Neuronal stem cell (in vitro differentiated cells): ENCODE data around the gene BCAS3.
"Not testable (repeated sequence)": the region's sequence is repeated elsewhere in the genome, so short reads cannot be mapped to it uniquely, and the experiment has no call there.

Source experiments
- DNase-seq: peaks from one replicate; pipeline ENCODE4 v3.0.0-alpha.2; 2013; ENCODE audit warnings: low spot score
- H2AFZ ChIP-seq: one replicate; pipeline ENCODE4 v1.6.1; 2013; ENCODE audit warnings: mild to moderate bottlenecking, low read length, inconsistent platforms
- H2AK5ac ChIP-seq: 2 replicates; pipeline ENCODE4 v1.6.1; 2013; ENCODE audit warnings: low read depth, mild to moderate bottlenecking, inconsistent platforms, low read length, moderate library complexity, mixed read lengths
- H2BK120ac ChIP-seq: 2 replicates; pipeline ENCODE4 v1.6.1; 2013; ENCODE audit warnings: low read depth, mild to moderate bottlenecking, inconsistent platforms, low read length, moderate library complexity, mixed read lengths
- H2BK12ac ChIP-seq: one replicate; pipeline ENCODE4 v1.6.1; 2013; ENCODE audit warnings: low read length, inconsistent platforms
- H2BK15ac ChIP-seq: 2 replicates; pipeline ENCODE4 v1.6.1; 2013; ENCODE audit warnings: mild to moderate bottlenecking, low read length, inconsistent platforms, mixed read lengths
- H2BK5ac ChIP-seq: one replicate; pipeline ENCODE4 v1.6.1; 2013; ENCODE audit warnings: inconsistent platforms, mild to moderate bottlenecking, low read length, moderate library complexity
- H3K14ac ChIP-seq: one replicate; pipeline ENCODE4 v1.6.1; 2013; ENCODE audit warnings: low read length, inconsistent platforms
- H3K18ac ChIP-seq: 2 replicates; pipeline ENCODE4 v1.6.1; 2013; ENCODE audit warnings: low read length, inconsistent platforms
- H3K23ac ChIP-seq: 2 replicates; pipeline ENCODE4 v1.6.1; 2013; ENCODE audit warnings: low read depth, mild to moderate bottlenecking, mixed read lengths, low read length, inconsistent platforms; ENCODE audit not compliant: poor library complexity
- H3K27ac ChIP-seq: replicated peaks from 3 replicates; pipeline ENCODE4 v1.5.1; 2013; ENCODE audit warnings: low read length, inconsistent platforms
- H3K27me3 ChIP-seq, 3 experiments: 2 replicates each; pipeline ENCODE4 v1.6.1; 2013; ENCODE audit warnings: low read length in 3 of 3, mild to moderate bottlenecking in 2 of 3, inconsistent platforms in 1 of 3, low read depth in 1 of 3, mixed read lengths in 1 of 3, moderate library complexity in 1 of 3; ENCODE audit not compliant: control insufficient read depth in 3 of 3, insufficient read depth in 3 of 3
- H3K36me3 ChIP-seq, 2 donors: replicated peaks in 1 of 2; 2 replicates each; pipeline ENCODE4 v1.6.1; 2013; ENCODE audit warnings: low read length in 2 of 2; ENCODE audit not compliant: control insufficient read depth in 2 of 2, insufficient read depth in 2 of 2
- H3K4ac ChIP-seq: 2 replicates; pipeline ENCODE4 v1.6.1; 2013; ENCODE audit warnings: inconsistent platforms, mild to moderate bottlenecking, low read length, moderate library complexity
- H3K4me1 ChIP-seq, 2 donors: 1 replicate in 1 of 2; 2 replicates in 1 of 2; pipeline ENCODE4 v1.6.1; 2013; ENCODE audit warnings: low read length in 2 of 2, low read depth in 1 of 2; ENCODE audit not compliant: control insufficient read depth in 2 of 2, insufficient read depth in 1 of 2
- H3K4me2 ChIP-seq: one replicate; pipeline ENCODE4 v1.6.1; 2013; ENCODE audit warnings: mild to moderate bottlenecking, low read length, inconsistent platforms; ENCODE audit not compliant: insufficient read depth, poor library complexity, severe bottlenecking
- H3K4me3 ChIP-seq, 2 donors: 2 replicates each; pipeline ENCODE4 v1.5.1; 2013; ENCODE audit warnings: low read length in 2 of 2, mild to moderate bottlenecking in 2 of 2, inconsistent platforms in 1 of 2, moderate library complexity in 1 of 2
- H3K79me1 ChIP-seq: one replicate; pipeline ENCODE4 v1.6.1; 2013; ENCODE audit warnings: low read depth, mild to moderate bottlenecking, inconsistent platforms, low read length, moderate library complexity
- H3K9ac ChIP-seq: one replicate; pipeline ENCODE4 v1.6.1; 2013; ENCODE audit warnings: mild to moderate bottlenecking, low read depth, low read length, inconsistent platforms; ENCODE audit not compliant: poor library complexity
- H3K9me3 ChIP-seq, 2 donors: replicated peaks in 1 of 2; 2 replicates each; pipeline versions ENCODE3 to v1.6.1; 2013; ENCODE audit warnings: low read length in 2 of 2, mild to moderate bottlenecking in 2 of 2, inconsistent platforms in 1 of 2, low read depth in 1 of 2, mixed read lengths in 1 of 2, moderate library complexity in 1 of 2; ENCODE audit not compliant: control insufficient read depth in 2 of 2, insufficient read depth in 1 of 2
- H4K8ac ChIP-seq: one replicate; pipeline ENCODE4 v1.6.1; 2013; ENCODE audit warnings: low read depth, mild to moderate bottlenecking, inconsistent platforms, low read length, moderate library complexity
- H4K91ac ChIP-seq: one replicate; pipeline ENCODE4 v1.6.1; 2013; ENCODE audit warnings: low read length, low read depth, mild to moderate bottlenecking, inconsistent platforms; ENCODE audit not compliant: poor library complexity
- WGBS, 2 donors: extraction: QIAGEN DNeasy Blood & Tissue Kit; methylation state at CpG; one replicate each; pipeline ENCODE4 v1.1.7; 2013; ENCODE audit warnings: missing lambda C conversion rate in 2 of 2, mixed read lengths in 1 of 2; ENCODE audit not compliant: insufficient read length in 2 of 2, insufficient replicate concordance in 1 of 2; ENCODE audit errors: extremely low coverage in 2 of 2; 5-methylcytosine and 5-hydroxymethylcytosine counted together

BCAS3 gene

DNA sequence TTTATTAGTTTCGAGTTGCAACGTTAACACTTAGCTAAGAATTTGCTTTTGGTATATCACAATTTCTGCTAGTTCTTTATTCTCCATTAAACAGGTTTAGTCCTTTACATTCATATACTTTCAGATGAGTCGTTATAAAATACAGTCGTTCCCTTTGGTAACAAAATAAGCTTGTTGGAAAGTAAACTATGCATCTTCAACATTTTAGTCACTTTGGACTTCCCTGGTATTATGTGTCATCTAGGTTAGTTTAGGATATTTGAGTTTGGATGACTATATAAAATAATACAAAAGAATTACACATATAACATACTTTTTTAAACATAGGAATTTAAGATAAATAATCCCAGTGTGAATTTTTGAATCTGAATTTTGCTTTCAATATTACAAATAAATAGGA lies 351.5 kb downstream of the BCAS3 start:
- no peak overlapping the region for H3K4me3 ChIP-seq
- no peak overlapping the region for H2AK5ac ChIP-seq
- no peak overlapping the region for H3K4ac ChIP-seq
- H4K91ac ChIP-seq = no peak overlapping the region
- H2BK5ac ChIP-seq = no peak overlapping the region
- no peak for DNase-seq
- no peak overlapping the region for H4K8ac ChIP-seq
- no peak overlapping the region for H2AFZ ChIP-seq
- no peak overlapping the region for H3K14ac ChIP-seq
- no peak overlapping the region for H2BK12ac ChIP-seq
- no CpG with 5 or more reads among the region's 4 CpGs for whole genome bisulfite sequencing, 2 donors
- H3K4me2 ChIP-seq = no peak overlapping the region
- H3K79me1 ChIP-seq = no peaks in the 10 kb centered on the region
- H3K23ac ChIP-seq = no peak overlapping the region
- H3K27ac ChIP-seq = no peak overlapping the region
- no peak overlapping the region for H3K18ac ChIP-seq
- no peak overlapping the region for H3K9ac ChIP-seq
- H3K36me3 ChIP-seq = no peaks in the 10 kb centered on the region
- H2BK120ac ChIP-seq = no peak overlapping the region
- no peaks in the 10 kb centered on the region for H3K9me3 ChIP-seq
- peaks cover 0 to 5% of the 10 kb centered on the region in 2 donors for H3K4me1 ChIP-seq
- H2BK15ac ChIP-seq = no peak overlapping the region
- H3K27me3 ChIP-seq = no peaks in the 10 kb centered on the region

DNA sequence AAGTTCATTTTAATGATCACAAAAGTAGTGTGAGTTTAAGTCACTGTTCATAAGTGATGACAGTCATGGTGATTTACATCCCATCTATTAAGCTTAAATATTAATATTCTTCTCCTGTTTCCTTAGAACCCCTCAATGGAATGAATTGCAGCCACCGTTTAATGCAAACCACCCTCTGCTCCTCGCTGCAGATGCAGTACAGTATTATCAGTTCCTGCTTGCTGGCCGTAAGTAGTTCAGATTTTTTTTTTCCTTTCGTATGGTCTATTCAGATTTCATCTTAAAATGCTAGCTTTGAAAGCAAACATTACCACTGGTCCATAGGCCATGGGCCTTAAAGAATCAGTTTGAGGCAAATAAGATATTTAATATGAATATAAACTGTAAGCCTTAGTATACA lies 363.0 kb downstream of the BCAS3 start:
- no CpG with 5 or more reads among the region's 4 CpGs for WGBS, 2 donors
- no peak overlapping the region for H2BK15ac ChIP-seq
- H3K36me3 ChIP-seq = no peaks in the 10 kb centered on the region
- H2BK120ac ChIP-seq = no peak overlapping the region
- H3K4me1 ChIP-seq = peaks cover 0 to 2% of the 10 kb centered on the region in 2 donors
- no peaks in the 10 kb centered on the region for H3K79me1 ChIP-seq
- DNase-seq = no peak
- H3K9me3 ChIP-seq = peaks cover 0 to 3% of the 10 kb centered on the region in 2 donors
- no peak overlapping the region for H3K4me3 ChIP-seq
- no peak overlapping the region for H2BK5ac ChIP-seq
- no peak overlapping the region for H3K27ac ChIP-seq
- H2AK5ac ChIP-seq = no peak overlapping the region
- no peak overlapping the region for H3K14ac ChIP-seq
- H3K23ac ChIP-seq = no peak overlapping the region
- no peak overlapping the region for H3K18ac ChIP-seq
- H4K91ac ChIP-seq = no peak overlapping the region
- no peak overlapping the region for H3K9ac ChIP-seq
- no peak overlapping the region for H4K8ac ChIP-seq
- no peaks in the 10 kb centered on the region for H3K27me3 ChIP-seq
- no peak overlapping the region for H3K4ac ChIP-seq
- no peak overlapping the region for H2BK12ac ChIP-seq
- H2AFZ ChIP-seq = no peak overlapping the region
- H3K4me2 ChIP-seq = no peak overlapping the region

DNA sequence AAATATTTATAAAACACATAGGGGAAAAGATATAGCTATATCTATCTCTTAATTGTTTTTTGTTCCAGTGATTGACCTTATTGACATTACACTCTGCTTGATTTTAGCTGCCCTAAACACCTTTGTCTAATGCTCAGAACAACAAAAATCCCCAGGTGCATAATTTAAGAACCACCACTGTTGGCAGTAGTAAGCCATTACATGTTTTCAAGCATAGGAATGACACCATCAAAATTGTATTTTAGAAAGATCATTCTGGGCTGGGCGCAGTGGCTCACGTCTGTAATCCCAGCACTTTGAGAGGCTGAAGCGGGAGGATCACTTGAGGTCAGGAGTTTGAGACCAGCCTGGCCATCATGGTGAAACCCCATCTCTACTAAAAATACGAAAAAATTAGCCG lies 364.7 kb downstream of the BCAS3 start:
- not testable (repeated sequence) for H4K91ac ChIP-seq, H3K79me1 ChIP-seq

DNA sequence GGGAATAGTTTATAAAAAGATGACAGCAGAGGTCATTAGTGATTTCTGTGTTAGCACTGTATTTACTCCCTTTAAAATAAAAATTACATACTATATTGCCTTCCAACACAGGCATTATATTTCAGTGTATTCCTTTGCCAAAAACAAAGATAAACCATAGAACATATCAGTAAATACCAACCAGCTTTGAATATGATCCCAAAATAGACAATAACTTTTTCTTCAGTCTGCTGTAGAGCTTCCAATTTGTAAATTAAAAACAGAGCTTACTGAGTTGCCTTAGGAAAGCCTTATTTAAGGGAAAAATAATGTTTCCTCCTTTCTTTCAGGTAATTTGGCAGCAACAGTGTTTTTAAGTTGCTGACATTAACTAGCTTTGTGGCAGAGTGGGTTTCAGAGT lies 369.9 kb downstream of the BCAS3 start:
- no peak overlapping the region for H3K27ac ChIP-seq
- H3K9ac ChIP-seq = no peak overlapping the region
- no peak overlapping the region for H3K4me2 ChIP-seq
- H3K4me3 ChIP-seq = no peak overlapping the region
- H3K79me1 ChIP-seq = no peaks in the 10 kb centered on the region
- no peak for DNase-seq
- H2BK120ac ChIP-seq = no peak overlapping the region
- no peak overlapping the region for H4K91ac ChIP-seq
- no peak overlapping the region for H3K4ac ChIP-seq
- no peak overlapping the region for H2BK5ac ChIP-seq
- no peaks in the 10 kb centered on the region for H3K9me3 ChIP-seq
- no peak overlapping the region for H2BK15ac ChIP-seq
- no peak overlapping the region for H2BK12ac ChIP-seq
- no peak overlapping the region for H3K23ac ChIP-seq
- H2AFZ ChIP-seq = no peak overlapping the region
- no peak overlapping the region for H2AK5ac ChIP-seq
- H3K4me1 ChIP-seq = no peaks in the 10 kb centered on the region
- H3K36me3 ChIP-seq = no peaks in the 10 kb centered on the region
- no peak overlapping the region for H4K8ac ChIP-seq
- no peak overlapping the region for H3K18ac ChIP-seq
- H3K14ac ChIP-seq = no peak overlapping the region
- H3K27me3 ChIP-seq = no peaks in the 10 kb centered on the region

More for the DNA sequence above, 364.7 kb downstream of the BCAS3 start:
- no CpG with 5 or more reads among the region's 5 CpGs for WGBS, 2 donors
- H3K4me1 ChIP-seq, H2AFZ ChIP-seq, H3K9me3 ChIP-seq, H2BK120ac ChIP-seq, H2BK15ac ChIP-seq, H3K23ac ChIP-seq, H4K8ac ChIP-seq, H3K27ac ChIP-seq, H2BK5ac ChIP-seq, H3K14ac ChIP-seq, H3K4me3 ChIP-seq, H2AK5ac ChIP-seq, H3K36me3 ChIP-seq, H3K27me3 ChIP-seq, H3K9ac ChIP-seq, H3K4me2 ChIP-seq, DNase-seq, H3K4ac ChIP-seq, H2BK12ac ChIP-seq, H3K18ac ChIP-seq: not testable (repeated sequence)
